A549 (cell line): ENCODE results near the gene CHAF1A. TPM values are rescaled to one million over a fixed set of nuclear protein-coding genes. Genes with fewer than 3 reads are reported as not detected.

Experiments used
- ATAC-seq, 2 experiments: fragments of 200-7000 bp in 1 of 2; fragments of >200 bp in 1 of 2; cut with Nextera tagmentation in 1 of 2; cut with Tn5 transposase in 1 of 2; 3 replicates each; pipeline versions ENCODE4 v1.8.0 to v1.9.1; 2018 to 2020; ENCODE audit warnings: mild to moderate bottlenecking in 1 of 2, moderate library complexity in 1 of 2
- CTCF ChIA-PET: fragments of 300-600 bp; sonication (Branson Sonifier 250); formaldehyde crosslinking; extraction: SDS; loops from one replicate; lab custom pipeline; 2021; ENCODE audit warnings: antibody characterized with exemption, inconsistent platforms; lab: Yijun Ruan, JAX
- POLR2A ChIA-PET: fragments of 350-600 bp; formaldehyde crosslinking; extraction: SDS; loops from one replicate; lab custom pipeline; 2021; ENCODE audit warnings: antibody characterized with exemption, inconsistent platforms; lab: Yijun Ruan, JAX
- DNase-seq, 2 experiments: peaks; one replicate each; pipeline versions ENCODE4 v3.0.0 to v3.0.0-alpha.2; 2011 to 2016; ENCODE audit warnings: low read depth in 1 of 2, low spot score in 1 of 2
- FAIRE-seq: peaks from 2 replicates; lab custom pipeline; 2011; peaks lifted over from hg19 to GRCh38; lab: Jason Lieb, UNC
- H3K27ac ChIP-seq, 2 experiments: fragments of >200 bp; sonication (Bioruptor Twin); formaldehyde crosslinking; 3 replicates each; pipeline ENCODE4 v1.5.1; 2016 to 2017
- H3K4me1 ChIP-seq: fragments of >200 bp; sonication (Bioruptor Twin); formaldehyde crosslinking; 3 replicates; pipeline ENCODE4 v1.6.1; 2016
- H3K4me2 ChIP-seq: fragments of >200 bp; sonication (Bioruptor Twin); formaldehyde crosslinking; 3 replicates; pipeline ENCODE4 v1.6.1; 2016
- H3K4me3 ChIP-seq: fragments of >200 bp; sonication (Bioruptor Twin); formaldehyde crosslinking; 3 replicates; pipeline ENCODE4 v1.5.1; 2016
- H3K9me3 ChIP-seq: fragments of >200 bp; sonication (Bioruptor Twin); formaldehyde crosslinking; 3 replicates; pipeline ENCODE4 v1.6.1; 2016
- CBX8 ChIP-seq: fragments of 200-600 bp; sonication (generic); IDR thresholded peaks from 2 replicates; pipeline ENCODE4 v1.6.1; 2016
- E2F6 ChIP-seq: IDR thresholded peaks from 2 replicates; pipeline ENCODE4 v1.6.1; 2012; ENCODE audit warnings: low read depth, borderline replicate concordance
- EHMT2 ChIP-seq: fragments of 200-600 bp; sonication (generic); IDR thresholded peaks from 2 replicates; pipeline ENCODE4 v1.6.1; 2016; ENCODE audit warnings: antibody characterized with exemption, low read depth, mild to moderate bottlenecking, moderate library complexity
- ESRRA ChIP-seq: fragments of 150-350 bp; IDR thresholded peaks from 2 replicates; pipeline ENCODE4 v1.6.1; 2014; ENCODE audit warnings: mild to moderate bottlenecking, low read length, borderline replicate concordance
- HES2 ChIP-seq: fragments of >200 bp; sonication (Bioruptor Twin); formaldehyde crosslinking; IDR thresholded peaks from 2 replicates; pipeline ENCODE4 v1.6.1; 2016
- HMGXB4 ChIP-seq: fragments of 250-450 bp; sonication (Bioruptor Pico); IDR thresholded peaks from 2 replicates; pipeline ENCODE4 v1.5.0; 2021; ENCODE audit warnings: mild to moderate bottlenecking, moderate library complexity, borderline replicate concordance
- HOXA7 ChIP-seq: fragments of 250-450 bp; sonication (Bioruptor Pico); IDR thresholded peaks from 2 replicates; pipeline ENCODE4 v1.5.0; 2020; ENCODE audit warnings: mild to moderate bottlenecking, moderate library complexity
- JUN ChIP-seq, 2 experiments: fragments of >200 bp; sonication (Bioruptor Twin); formaldehyde crosslinking; IDR thresholded peaks; 2 replicates in 1 of 2; 3 replicates in 1 of 2; pipeline ENCODE4 v1.6.1; 2016 to 2017
- KDM5A ChIP-seq: fragments of 200-600 bp; sonication (generic); IDR thresholded peaks from 2 replicates; pipeline ENCODE4 v1.6.1; 2016; ENCODE audit warnings: antibody characterized with exemption, mild to moderate bottlenecking
- NFE2L2 ChIP-seq: fragments of 150-350 bp; conservative IDR thresholded peaks from 2 replicates; pipeline ENCODE4 v1.6.1; 2014; ENCODE audit warnings: low read length
- POLR2A ChIP-seq: IDR thresholded peaks from 2 replicates; pipeline ENCODE4 v1.6.1; 2012; ENCODE audit warnings: mild to moderate bottlenecking, low read length
- REST ChIP-seq: fragments of 200-600 bp; sonication (generic); IDR thresholded peaks from 2 replicates; pipeline ENCODE4 v1.6.1; 2016; ENCODE audit warnings: antibody characterized with exemption, mild to moderate bottlenecking, moderate library complexity
- TFCP2L1 ChIP-seq: fragments of 250-450 bp; sonication (Bioruptor Pico); IDR thresholded peaks from 2 replicates; pipeline ENCODE4 v1.5.0; 2021; ENCODE audit warnings: mild to moderate bottlenecking
- ZC3H11A ChIP-seq: fragments of 450-650 bp; IDR thresholded peaks from 2 replicates; pipeline ENCODE4 v1.6.1; 2014; ENCODE audit warnings: antibody characterized with exemption, mild to moderate bottlenecking
- ZSCAN20 ChIP-seq: fragments of 250-450 bp; sonication (Bioruptor Pico); IDR thresholded peaks from 2 replicates; pipeline ENCODE4 v1.8.0; 2022; ENCODE audit warnings: mild to moderate bottlenecking, moderate library complexity
- WGBS: methylation state at CpG from one replicate; pipeline ENCODE4 v1.1.6; 2017; ENCODE audit errors: missing lambda C conversion rate; 5-methylcytosine and 5-hydroxymethylcytosine counted together
- polyA plus RNA-seq, 4 experiments: library from polyadenylated mRNA; depleted of rRNA in 3 of 4; stranded (reverse); fragments of >200 nt; fragmentation: RNase III in 1 of 4; extraction: RNeasy Plus Mini Kit Qiagen cat#74134 plus additional on column Dnase treatment in 1 of 4; gene quantifications; 2 replicates in 3 of 4; 3 replicates in 1 of 4; pipeline ENCODE4 v1.2.3, GENCODE V29; 2011 to 2017

The CHAF1A gene
- polyA plus RNA-seq, 2 of the 4 experiments (the other 2 are of a cell fraction): 15.6 to 28.0 TPM

GRCh38 chr19:4389511-4390016 is 12.9 kb upstream of the CHAF1A start:
- DNase-seq: no peak
- Histone ChIP-seq H3K4me1 (no peaks in the 10 kb centered on the region), H3K4me2 (no peak overlapping the region), H3K27ac (no peak overlapping the region)
- CTCF ChIA-PET: interaction anchor here (0.6 to 4.2 kb wide), 3 partner anchors 9 to 14 kb away, joined by 3 to 25 read pairs (median 3); partner anchors contain the start of gene SH3GL1
- no peak for TF ChIP-seq KDM5A
- no peak for TF ChIP-seq TFCP2L1 (CRISPR knock-in tag)
- TF ChIP-seq, all 56 proteins: peak for 0
- ATAC-seq: no peak
- Histone ChIP-seq H3K4me3 (no peak overlapping the region), H3K9me3 (no peaks in the 10 kb centered on the region)
- WGBS: 91% methylated on average over 10 of the region's 17 CpGs
- POLR2A ChIA-PET: no interaction called here
- FAIRE-seq: no peak

GRCh38 chr19:4390017-4390566 is 12.3 kb upstream of the CHAF1A start:
- Histone ChIP-seq H3K4me2 (no peak overlapping the region), H3K4me1 (no peaks in the 10 kb centered on the region), H3K4me3 (no peak overlapping the region), H3K9me3 (no peaks in the 10 kb centered on the region), H3K27ac (no peak overlapping the region)
- FAIRE-seq (no peak), DNase-seq (no peak), ATAC-seq (no peak)
- CTCF ChIA-PET: interaction anchor here (1.6 to 4.2 kb wide), 2 partner anchors 10 to 29 kb away, joined by 3 to 25 read pairs; partner anchors contain the start of gene SH3GL1
- WGBS: 83% methylated on average over 3 of the region's 12 CpGs
- POLR2A ChIA-PET: no interaction called here
- TF ChIP-seq REST (no peak), ZC3H11A (no peak), E2F6 (no peak), JUN (IDR thresholded peaks at IDR 0.05) (no peak), HOXA7 (CRISPR knock-in tag) (no peak), CBX8 (no peak), POLR2A (no peak), HES2 (no peak), HMGXB4 (CRISPR knock-in tag) (no peak), EHMT2 (no peak), NFE2L2 (no peak)

GRCh38 chr19:4390567-4391305 is 11.7 kb upstream of the CHAF1A start:
- ATAC-seq (no peak), DNase-seq (no peak), FAIRE-seq (no peak)
- Histone ChIP-seq H3K4me2 (no peak overlapping the region), H3K4me1 (no peaks in the 10 kb centered on the region), H3K4me3 (no peak overlapping the region), H3K9me3 (no peaks in the 10 kb centered on the region), H3K27ac (no peak overlapping the region)
- ChIA-PET CTCF (interaction anchor here (0.8 to 4.2 kb wide), 4 partner anchors 10 to 38 kb away, joined by 3 to 25 read pairs (median 4); partner anchors contain the start of gene SH3GL1), POLR2A (no interaction called here)
- no peak for TF ChIP-seq CBX8
- TF ChIP-seq ESRRA: no peak
- TF ChIP-seq ZSCAN20 (CRISPR knock-in tag): no peak
- no peak for TF ChIP-seq POLR2A
- 80% methylated on average over 11 of the region's 21 CpGs for WGBS
